ENCODE data around the gene PEX5. TPM values are rescaled to one million over a fixed set of nuclear protein-coding genes. Genes with fewer than 3 reads are reported as not detected.

The PEX5 gene
- total RNA-seq (ENCODE audit: low replicate concordance): 24.3 and 126 TPM in 2 replicates

DNA sequence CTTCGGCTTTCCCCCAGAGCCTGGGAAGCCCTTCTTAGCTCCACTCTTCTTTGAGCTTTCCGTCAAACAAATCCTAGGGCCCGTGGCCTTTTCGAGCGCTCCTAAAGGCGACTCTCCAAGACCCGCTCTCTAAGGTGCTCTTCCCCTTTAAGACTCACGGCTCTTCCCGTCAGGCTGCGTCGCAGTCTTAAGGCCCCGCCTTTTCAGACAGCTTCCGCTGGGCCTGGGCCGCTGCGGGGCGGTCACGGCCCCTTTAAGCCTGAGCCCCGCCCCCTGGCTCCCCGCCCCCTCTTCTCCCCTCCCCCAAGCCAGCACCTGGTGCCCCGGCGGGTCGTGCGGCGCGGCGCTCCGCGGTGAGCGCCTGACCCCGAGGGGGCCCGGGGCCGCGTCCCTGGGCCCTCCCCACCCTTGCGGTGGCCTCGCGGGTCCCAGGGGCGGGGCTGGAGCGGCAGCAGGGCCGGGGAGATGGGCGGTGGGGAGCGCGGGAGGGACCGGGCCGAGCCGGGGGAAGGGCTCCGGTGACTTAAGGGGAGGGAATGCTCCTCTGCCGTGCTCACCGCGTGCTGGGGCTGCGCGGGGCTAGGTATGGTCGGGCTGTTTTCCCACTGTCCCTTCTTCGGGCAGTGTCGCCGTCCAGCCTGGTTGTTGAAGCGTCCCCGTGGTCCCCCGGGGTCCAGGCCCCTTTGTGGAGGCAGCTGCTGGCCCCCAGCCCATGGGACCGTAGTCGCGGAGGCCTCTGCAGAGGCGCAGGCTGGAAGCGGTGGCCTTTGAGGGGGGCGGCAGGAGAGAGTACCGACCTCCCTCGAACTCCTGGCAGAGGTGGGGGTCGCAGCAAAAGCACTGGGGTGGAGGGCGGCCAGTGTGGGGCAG, at the start of gene PEX5:
Gene PEX5 (plus strand): TSS at position 289 of the 870 bp plus-strand sequence. CDS start 692 bp downstream, outside the sequence.
- DNase-seq (ENCODE audit: low read depth): peak; percentile 92
- TF ChIP-seq, protein P1, sequence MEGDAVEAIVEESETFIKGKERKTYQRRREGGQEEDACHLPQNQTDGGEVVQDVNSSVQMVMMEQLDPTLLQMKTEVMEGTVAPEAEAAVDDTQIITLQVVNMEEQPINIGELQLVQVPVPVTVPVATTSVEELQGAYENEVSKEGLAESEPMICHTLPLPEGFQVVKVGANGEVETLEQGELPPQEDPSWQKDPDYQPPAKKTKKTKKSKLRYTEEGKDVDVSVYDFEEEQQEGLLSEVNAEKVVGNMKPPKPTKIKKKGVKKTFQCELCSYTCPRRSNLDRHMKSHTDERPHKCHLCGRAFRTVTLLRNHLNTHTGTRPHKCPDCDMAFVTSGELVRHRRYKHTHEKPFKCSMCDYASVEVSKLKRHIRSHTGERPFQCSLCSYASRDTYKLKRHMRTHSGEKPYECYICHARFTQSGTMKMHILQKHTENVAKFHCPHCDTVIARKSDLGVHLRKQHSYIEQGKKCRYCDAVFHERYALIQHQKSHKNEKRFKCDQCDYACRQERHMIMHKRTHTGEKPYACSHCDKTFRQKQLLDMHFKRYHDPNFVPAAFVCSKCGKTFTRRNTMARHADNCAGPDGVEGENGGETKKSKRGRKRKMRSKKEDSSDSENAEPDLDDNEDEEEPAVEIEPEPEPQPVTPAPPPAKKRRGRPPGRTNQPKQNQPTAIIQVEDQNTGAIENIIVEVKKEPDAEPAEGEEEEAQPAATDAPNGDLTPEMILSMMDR (IDR thresholded peaks at IDR 0.05; ENCODE audit: insufficient read depth, low read length): no peak
- H3K4me3 ChIP-seq (ENCODE audit: low read depth, low read length): peak within 1 kb of the TSS; percentile 93

DNA sequence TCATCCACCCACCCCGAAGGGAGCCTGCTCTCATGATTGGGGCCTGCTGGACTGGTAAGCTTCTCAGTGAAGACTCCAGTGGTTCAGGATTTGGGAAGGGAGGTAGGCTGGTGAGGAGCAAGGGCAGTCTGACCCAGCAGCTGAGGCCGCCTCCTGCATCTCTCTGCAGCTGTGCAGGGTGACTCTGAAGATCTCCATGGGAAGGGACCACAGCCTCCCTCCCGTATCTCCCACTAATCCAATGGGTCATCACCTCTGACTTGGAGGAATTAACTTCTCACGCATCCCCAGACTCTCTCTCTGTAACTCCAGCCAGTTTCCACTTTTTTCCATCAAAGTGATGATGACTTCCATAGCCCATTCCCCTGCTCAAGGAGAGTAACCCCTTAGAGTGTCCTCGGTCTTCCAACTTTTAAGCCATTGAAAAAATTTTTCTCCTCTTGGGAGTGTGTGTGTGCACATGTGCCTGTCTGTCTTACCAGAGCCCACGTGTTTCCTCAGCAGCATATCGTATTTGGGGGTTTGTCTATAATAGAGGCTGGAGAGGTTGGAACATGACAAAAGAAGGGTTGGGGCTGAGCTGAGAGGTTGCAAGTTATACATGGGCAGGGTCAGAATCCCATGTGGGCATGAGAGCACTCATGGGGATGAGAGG, 48.0 kb upstream of the PEX5 start:
- TF ChIP-seq, protein P1 (IDR thresholded peaks at IDR 0.05; ENCODE audit: insufficient read depth, low read length): no peak

DNA sequence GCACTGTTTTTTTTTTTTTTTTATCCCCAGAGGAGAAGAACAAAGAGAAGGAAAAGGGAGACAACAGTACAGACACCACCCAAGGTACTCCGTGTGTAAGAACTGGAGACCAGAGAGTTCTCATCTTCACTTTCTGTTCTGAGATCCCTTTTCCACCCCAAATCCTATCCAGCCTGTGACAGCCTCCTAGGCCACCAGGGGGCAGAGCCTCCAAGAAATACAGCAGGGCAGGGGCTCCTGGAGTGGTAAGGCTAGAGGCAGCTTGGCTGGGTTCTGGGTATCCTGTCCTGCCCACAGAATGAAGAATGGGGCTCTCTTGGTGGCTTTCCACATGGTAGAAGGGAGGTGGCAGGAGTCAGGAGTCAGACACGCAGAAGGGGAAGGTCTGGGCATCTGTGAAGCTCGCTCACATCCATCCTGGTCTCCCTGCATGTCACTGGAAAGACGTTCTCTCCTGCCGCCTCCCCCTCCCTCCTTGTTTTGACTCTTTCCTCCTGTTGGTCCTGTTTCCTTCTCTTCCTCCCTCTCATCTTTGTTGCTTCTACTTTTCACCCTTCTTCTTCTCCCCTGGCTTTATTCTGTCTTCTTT, 47.3 kb upstream of the PEX5 start:
- peak; percentile 56 for DNase-seq (ENCODE audit: low read depth)
- TF ChIP-seq, protein P1 (IDR thresholded peaks at IDR 0.05; ENCODE audit: insufficient read depth, low read length): peak; percentile 90

More for the DNA sequence above, 48.0 kb upstream of the PEX5 start:
- DNase-seq (ENCODE audit: low read depth): no peak
- H3K4me3 ChIP-seq (ENCODE audit: low read depth, low read length): no peak overlapping the region

DNA sequence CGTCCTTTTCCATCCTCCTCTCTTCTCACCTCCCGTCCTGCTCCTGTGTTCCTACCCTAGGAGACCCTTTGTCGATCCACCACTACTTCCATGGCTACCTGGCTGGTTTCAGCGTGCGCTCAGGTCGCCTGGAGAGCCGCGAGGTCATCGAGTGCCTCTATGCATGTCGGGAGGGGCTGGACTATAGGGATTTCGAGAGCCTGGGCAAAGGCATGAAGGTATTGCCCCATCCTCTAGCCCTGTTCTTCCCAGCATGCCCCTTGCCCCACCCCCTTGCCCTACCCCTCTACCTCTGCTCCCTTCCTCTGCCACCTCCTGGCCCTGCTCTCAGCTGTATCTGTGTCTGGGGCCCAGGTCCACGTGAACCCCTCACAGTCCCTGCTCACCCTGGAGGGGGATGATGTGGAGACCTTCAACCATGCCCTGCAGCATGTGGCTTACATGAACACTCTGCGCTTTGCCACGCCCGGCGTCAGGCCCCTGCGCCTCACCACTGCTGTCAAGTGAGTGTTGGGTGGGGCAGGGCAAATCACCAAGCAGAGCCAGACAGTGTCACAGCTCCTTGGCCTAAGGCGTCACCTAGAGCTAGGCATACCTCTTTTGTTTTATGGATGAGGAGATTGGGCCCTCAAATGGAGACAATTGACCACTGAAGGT, 46.5 kb upstream of the PEX5 start:
- TF ChIP-seq, protein P1 (IDR thresholded peaks at IDR 0.05; ENCODE audit: insufficient read depth, low read length): no peak
- DNase-seq (ENCODE audit: low read depth): no peak
- no peak overlapping the region for H3K4me3 ChIP-seq (ENCODE audit: low read depth, low read length)

More for the DNA sequence above, 47.3 kb upstream of the PEX5 start:
- no peak overlapping the region for H3K4me3 ChIP-seq (ENCODE audit: low read depth, low read length)

DNA sequence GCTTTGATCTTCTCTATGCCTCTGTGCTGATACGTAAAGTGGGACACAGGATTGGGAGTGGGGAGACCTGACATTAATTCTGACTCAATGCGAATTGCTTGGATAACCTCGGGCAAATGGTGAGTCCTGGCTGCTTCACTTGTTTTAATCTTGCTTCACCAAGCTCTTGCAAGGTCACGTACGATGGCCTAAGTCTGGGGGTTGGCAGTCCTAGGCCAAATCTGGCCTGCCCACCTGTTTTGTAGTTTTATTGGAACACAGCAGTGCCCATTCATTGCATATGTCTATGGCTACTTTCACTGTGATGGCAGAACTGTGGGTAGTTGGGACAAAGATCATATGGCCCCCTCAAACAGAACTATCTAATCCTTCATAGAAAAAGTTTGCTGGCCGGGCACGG, 45.9 kb upstream of the PEX5 start:
- TF ChIP-seq, protein P1 (IDR thresholded peaks at IDR 0.05; ENCODE audit: insufficient read depth, low read length): no peak
- no peak overlapping the region for H3K4me3 ChIP-seq (ENCODE audit: low read depth, low read length)
- DNase-seq (ENCODE audit: low read depth): no peak

DNA sequence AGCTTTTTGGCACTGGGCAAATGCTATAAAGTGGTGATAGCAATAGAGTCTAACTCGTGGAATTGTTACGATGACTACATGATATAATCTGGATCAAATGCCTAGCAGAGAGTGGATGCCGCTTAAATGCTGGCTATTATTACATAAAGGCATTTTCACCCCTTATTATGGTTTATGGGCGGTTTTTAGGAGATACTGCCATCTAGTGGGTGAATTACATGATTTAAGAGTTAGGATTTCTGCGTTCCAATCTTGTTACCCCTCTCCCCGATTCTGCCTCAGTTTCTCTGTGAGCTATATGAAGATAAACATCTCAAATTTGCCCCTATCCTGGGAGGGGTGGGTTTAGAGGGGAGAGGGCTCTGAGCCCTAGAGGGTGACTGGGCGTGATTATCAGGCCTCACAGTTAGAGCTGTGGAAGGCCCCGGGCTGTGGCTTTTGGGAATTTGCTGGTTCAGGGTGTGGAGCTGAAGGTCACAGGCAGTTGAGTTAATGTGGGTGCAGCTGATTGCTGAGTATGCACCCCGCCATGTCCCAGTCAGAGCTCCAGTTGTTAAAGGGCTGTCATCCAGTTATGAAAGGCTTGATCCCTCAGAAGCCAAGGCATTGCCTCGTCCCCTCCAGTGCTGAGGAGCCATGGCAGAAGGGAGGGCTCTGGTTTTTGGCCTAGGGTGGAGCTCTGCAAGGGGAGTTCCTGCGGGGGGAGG, 44.9 kb upstream of the PEX5 start:
- TF ChIP-seq, protein P1 (IDR thresholded peaks at IDR 0.05; ENCODE audit: insufficient read depth, low read length): peak; percentile 56
- DNase-seq (ENCODE audit: low read depth): peak; percentile 66
- no peak overlapping the region for H3K4me3 ChIP-seq (ENCODE audit: low read depth, low read length)

Measured in fibroblast of the aortic adventitia (primary cell).